GF-D8 (cell line): ENCODE data around the gene BRF1.
"Not testable (repeated sequence)": the region's sequence is repeated elsewhere in the genome, so short reads cannot be mapped to it uniquely, and the experiment has no call there.

ENCODE experiments used
- DNase-seq: peaks from one replicate; lab custom pipeline; 2025; lab: John Stamatoyannopoulos, UW

BRF1 gene

DNA sequence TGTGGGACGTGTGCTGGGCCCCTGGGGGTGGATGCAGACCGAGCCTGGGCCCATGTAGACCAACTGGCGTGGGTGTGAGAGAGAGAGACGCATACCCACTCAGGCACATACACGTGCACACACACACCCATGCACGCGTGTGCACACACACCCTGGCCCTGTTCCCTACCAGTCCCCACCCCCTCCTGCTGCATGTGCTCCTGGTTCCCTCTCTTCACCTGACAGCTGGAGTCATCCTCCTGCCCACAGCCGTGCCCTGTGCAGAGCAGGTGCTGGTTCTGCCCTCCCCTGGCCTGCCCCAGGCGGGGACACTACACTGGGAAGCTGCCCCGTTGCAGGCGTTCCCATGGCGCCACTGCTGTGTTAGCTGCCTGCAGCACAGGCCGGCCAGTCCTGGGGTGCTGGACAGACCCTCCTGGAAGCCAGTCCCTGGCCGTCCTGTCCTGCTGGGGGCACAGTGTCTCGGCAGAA, 32.3 kb upstream of the BRF1 start:
- no peak for DNase-seq

- peak; percentile 14 for DNase-seq
Measured at GRCh38 chr14:105332350-105332874, 31.6 kb upstream of the BRF1 start.

DNA sequence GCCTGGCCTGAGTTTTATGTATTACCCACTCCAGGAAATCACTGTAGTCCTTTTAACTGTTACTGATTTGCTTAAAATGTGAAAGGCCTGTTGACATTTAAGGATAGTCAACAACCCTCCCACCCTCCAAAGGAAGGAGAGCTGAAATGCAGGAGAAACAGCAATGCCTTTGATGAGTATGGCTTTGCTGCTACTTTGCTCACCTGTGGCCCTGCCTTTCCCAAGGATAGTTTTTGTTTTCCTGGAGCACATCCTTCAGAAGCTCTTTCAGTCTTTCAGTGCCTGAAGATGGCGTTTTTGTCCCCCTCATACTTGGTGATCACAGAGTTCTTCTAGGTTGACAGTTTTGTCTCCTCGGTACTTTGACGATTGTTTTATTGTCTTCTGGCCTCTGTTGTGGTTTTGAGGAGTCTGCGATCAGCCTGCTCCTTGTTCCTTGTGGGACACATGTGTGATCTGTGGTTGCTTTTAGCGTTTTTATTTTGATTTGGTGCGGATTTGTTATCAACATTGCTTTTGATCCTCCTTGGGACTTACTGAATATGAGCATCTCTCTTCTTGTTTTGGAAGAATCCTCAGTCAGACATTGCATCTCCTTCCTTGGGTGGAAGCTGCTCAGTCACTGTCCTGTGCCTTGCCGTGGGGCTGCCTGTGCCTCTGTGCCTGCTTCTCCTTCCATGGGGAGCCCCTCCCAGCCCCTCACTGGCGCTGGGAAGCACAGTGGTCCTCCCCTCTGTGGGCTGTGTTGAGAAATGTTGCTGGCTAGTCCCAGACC, 31.0 kb upstream of the BRF1 start:
- no peak for DNase-seq

DNA sequence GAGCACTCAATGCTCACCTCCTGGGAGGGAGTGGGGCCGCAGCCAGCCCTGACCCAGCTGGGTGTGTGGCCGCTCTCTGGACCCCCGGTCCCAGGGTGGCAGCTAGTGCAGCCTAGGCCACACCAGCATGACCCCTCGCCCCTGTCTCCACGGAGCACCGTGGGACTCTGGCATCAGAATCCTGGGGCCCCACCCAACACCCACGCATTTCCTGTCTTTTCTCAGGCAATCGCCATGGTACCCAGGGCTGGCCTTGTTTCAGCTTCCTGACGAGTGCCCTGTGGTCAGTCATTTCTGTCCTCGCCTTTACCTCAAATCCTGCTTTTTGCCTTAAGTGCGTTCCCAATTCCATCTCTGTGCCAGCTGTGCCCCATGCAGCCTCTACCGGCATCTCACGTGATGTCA, 29.7 kb upstream of the BRF1 start:
- no peak for DNase-seq

- DNase-seq = no peak
Measured at GRCh38 chr14:105329411-105330150, 28.8 kb upstream of the BRF1 start.

GRCh38 chr14:105328678-105329390, 28.0 kb upstream of the BRF1 start:
- DNase-seq = peak; percentile 8

DNA sequence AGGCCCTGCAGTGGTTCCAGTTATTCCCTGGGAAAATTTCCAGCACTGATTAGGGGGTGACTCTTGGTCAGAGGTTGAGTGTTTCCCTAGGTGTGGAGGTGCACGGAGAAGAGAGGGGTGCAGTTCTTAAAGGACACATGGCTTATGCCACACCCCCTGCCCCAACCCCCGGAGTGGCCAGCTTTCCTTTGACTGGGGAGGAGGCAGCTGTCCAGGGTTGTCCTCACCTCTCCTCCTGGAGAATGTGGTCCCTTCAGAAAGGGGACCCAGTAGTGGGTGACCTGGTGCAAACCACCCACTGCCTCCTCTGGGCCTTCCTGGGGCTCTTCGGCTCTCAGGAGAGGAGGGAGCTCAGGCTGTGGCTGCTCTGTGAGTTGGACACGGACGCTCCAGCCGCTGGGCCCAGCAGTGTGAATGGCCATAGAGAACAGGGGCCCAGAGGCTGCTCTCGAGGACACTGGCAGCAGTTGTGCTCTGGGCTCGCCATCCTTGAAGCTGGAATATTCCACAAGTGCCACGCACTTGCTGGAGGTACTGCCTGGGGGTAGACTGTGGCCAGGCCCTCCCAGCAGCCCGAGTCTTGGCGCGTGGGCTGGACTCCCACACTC, 27.4 kb upstream of the BRF1 start:
- DNase-seq = no peak

- DNase-seq = not testable (repeated sequence)
Measured at GRCh38 chr14:105327695-105328045, 26.9 kb upstream of the BRF1 start.

DNA sequence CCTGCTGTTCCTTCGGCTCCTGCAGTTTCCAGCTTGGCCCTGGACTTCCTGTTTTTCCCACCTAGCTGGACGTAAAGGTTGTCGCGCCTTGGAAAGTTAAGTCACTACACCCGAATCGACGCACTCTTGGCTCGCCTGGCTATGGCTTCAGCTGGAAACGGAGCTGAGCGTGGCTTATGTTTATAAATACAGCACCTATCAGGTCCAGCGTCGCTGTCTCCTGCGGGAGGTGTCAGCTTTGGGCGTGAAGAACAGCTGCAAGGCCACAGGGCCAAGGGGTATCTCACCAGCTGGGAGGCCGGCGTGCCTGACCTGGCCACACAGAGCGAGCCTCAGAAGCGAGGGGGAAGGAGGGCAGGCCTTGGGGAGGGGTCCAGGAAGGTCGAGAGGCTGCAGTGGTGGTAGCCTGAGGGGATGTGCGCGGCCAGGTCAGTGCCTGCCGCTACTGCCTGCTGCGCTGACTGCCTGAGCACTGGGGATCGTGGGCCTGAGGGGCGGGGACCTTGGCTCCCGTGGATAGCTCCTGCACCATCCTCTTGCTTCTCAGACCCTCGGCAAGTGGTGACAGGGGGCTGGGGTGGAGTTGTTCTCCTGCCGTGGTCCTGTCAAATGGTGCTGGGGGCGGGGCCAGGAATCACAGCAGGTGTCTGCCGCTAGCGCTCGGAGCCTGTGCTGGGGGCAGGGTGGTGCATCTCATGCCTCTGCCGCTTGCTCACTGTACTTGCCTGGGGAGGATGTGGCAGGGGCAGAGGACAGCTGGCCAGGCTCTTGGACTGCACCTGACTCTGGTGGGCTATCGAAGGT, 26.3 kb upstream of the BRF1 start:
- no peak for DNase-seq

DNA sequence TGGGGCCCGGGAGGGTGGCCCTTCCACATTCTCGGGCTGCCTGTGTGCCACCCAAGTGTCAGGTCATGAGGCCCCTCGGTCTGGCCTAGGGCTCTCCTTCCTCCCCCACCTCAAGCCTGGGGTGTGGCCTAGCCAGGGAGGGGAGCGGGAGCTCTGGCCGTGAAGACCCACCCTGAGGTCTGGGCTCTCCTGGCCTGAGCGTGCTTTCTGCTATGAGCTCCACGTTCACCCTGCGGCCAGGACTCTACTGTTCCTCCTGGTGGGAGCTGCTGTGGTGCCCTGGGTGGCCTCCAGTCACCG, 25.7 kb upstream of the BRF1 start:
- no peak for DNase-seq

DNA sequence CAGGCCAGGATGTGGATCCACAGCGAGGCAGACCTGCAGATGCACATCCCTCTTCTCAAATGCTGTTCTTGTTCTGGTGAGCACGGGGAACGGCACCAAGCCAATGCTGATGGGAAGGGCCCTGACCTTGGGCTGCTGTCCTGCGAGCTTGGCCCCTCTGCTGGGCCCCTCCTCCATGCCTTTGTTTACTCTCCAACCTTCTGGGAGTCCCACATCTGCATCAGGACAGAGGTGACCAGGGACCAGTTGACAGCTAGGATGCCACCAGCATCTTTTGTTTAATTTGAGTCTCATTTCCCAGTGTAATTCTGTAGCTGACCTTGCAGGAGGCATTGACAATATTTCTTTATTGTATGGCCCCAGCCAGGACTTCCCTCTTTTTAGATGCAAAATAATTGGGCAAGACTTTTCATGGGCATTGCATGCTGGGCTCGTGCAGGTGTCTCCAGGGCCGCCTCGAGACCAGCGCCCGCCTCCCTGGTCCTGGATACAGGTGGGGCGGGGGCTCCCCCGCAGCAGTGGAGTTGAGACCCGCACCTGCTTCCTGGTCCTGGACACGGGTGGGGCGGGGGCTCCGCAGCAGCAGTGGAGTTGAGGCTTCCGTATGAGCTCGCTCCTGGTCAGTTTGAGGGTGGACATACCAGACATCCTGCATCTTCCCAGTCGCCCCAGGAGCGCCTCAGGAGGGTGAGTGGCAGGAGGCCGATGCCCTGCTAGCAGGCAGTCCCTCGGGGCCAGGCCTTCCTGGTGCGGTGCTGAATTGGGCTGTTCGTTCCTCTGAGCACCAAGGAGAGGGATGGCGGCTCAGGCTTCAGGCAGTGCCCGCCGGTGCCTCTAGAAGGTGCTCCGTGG, 25.1 kb upstream of the BRF1 start:
- DNase-seq = no peak

GRCh38 chr14:105325303-105325702, 24.5 kb upstream of the BRF1 start:
- DNase-seq = no peak

DNA sequence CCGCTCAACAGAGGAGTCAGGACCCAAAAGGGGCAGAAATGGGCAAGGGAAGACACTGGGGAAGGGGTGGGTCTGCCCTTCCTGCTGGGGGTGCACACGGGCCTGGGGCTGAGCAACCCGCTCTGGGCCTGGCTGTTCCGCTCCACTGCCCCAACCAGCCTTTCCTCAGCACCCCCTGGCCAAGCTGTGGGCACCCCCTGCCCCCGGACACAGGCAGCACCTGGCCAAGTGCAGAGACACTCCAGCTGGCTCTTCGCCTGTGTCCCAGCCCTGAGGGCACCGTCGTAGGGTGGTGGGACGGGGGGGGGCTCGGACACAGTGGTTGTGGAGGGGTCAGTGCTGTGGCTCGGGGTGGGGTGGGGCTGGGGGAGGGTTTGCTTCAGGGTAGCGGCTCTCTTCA, 24.1 kb upstream of the BRF1 start:
- DNase-seq = no peak

GRCh38 chr14:105324080-105324778, 23.4 kb upstream of the BRF1 start:
- no peak for DNase-seq

DNA sequence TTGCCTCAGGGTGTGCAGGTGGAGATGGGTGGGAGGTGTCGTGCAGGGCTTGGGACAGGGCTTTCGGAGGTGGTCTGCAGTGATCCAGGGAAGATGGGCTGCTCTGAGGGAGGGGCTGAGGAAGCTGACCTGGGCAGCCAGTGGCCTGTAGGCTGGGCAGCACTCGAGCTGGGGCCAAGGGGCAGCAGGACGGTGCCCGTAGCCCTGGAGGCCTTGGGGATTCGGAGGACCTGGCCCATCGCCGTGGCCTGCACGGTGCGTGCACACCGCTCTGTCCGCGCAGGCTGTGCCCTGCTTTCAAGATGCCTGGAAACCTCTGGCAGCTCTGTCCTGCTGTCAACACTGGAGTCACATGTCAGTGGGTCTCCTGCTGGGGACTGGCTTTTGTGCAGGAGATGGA, 22.9 kb upstream of the BRF1 start:
- no peak for DNase-seq

DNA sequence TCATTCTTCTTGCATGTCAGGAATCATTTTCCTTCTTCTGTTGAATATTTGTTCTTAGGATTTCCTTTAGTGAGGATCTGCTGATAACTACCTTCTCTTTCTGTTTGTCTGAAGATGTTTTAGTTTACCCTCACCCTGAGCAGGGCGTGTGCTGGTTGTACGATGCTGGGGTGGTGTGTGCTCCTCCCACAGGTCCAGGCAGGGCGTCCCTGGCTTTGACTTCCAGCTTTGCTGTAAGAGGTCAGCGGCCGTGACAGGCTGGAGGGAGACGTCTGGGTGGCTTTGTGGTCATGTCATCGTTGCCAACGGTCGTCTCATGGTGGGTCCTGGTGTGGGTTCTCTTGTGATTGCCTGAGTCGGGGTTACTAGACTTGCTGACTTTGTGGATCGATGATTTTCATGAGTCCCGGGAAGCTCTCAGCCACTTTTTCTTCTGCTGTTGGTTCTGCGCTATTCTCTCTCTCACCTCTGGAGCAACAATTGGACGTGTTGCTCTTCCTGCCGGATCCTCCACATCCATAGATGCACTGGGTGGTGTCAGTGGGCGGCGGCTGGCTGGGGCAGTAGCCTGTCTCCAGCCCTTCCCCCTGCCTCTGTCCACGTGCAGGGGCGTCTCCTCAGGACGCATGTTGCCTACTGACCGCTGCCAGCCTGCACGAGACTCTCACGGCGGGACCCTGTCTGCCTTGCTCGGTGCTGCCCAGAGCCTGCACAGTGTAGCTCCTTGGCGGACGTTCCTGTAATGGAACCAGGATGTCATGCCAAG, 22.2 kb upstream of the BRF1 start:
- DNase-seq = no peak

DNA sequence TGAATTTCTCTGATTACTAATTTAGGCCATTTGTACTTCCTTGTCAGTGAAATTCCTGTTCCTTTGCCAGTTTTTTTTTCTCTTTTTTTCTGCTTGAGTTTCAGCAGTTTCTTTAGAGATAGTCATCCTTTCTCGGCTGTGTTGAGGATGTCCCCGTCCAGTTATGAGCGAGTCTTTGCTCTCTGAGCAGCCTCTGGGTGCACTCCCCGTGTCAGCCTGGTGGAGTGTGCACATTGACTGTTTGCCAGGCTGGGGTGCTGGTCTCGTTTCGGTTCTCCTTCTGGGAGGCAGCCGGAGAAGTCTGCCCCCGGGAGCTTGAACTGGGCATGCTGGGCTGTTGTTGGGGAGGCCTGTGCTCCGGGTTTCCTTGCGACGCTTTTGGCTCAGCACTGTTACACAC, 16.7 kb upstream of the BRF1 start:
- DNase-seq = no peak

- no peak for DNase-seq
Measured at GRCh38 chr14:105316968-105317510, 16.2 kb upstream of the BRF1 start.

DNA sequence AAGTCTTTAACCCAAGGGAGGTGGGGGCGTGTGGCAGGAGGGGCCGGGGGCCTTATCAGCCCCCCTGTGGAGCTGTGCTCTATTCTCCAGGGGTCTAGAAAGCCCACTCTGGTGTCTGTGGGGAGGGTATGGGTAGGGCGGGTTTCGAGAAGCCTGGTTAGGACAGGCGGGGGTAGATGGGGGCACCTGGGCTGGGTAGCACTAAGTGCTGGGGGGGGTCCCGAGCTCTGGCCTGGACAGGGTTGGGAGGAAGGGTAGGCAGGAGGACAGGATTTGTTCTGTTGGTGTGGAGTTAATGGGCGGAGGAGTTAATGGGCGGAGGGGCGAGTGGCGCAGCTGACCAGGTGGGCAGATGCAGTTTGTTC, 15.8 kb upstream of the BRF1 start:
- DNase-seq = no peak
